ENCODE measurements around the gene DIS3L2.
"Not testable (repeated sequence)": the region's sequence is repeated elsewhere in the genome, so short reads cannot be mapped to it uniquely, and the experiment has no call there.

The DIS3L2 gene

DNA sequence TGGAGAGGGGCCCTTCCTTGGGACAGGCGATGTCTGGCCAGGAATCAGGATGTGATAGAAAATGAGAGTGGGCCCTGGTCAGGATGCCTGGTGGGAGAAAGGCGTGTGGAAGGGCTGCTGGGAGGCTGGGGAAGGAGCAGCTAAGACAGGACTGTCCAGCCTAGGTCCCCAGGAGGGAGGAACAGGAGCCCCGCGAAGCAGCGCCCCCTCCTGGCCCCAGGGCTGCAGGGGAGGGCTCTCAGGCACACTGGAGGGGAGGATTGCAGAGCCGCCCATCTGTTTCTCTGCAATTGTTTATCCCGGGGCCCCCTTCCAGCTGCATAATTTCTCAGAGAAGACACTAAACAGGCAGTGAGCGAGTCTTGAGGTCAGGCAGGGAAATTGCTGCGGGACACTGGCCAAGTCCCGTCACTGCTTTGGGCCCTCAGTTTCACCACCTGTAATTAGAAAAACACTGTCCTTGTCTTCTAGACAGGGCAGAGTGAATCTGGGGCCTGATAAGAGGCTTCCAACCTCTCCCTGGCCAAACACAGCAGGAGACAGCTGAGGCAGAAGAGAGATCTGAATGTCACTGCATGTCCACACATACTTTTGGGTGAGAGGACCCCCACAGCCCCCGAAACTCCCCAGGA, 31.4 kb upstream of the DIS3L2 start:
- no peak for DNase-seq

GRCh38 chr2:231930593-231931281, 30.8 kb upstream of the DIS3L2 start:
- no peak for DNase-seq

DNA sequence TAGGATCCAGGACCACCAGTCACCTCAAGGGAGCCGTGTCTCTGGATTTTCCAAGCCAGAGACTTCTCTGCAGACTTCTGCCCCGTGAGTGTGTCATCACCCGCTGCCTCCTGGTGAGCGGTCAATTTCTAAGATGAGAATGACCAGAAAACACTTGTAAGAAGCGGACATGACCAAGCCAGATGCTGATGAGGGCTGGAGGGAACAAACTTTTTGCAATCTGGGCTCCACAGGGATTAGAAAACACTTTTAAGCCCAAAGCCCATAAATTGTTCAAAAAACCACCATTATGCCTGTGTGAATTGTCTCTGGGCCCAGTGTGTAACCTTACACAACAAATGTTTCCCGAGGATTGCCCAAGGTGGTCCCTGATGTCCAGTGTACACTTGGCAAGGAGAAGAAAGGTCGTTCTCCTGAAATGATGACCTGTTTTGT, 30.0 kb upstream of the DIS3L2 start:
- DNase-seq = no peak

- DNase-seq = no peak
Observed at GRCh38 chr2:231932711-231932970, 28.9 kb upstream of the DIS3L2 start.

GRCh38 chr2:231932985-231933915, 28.3 kb upstream of the DIS3L2 start:
- no peak for DNase-seq

DNA sequence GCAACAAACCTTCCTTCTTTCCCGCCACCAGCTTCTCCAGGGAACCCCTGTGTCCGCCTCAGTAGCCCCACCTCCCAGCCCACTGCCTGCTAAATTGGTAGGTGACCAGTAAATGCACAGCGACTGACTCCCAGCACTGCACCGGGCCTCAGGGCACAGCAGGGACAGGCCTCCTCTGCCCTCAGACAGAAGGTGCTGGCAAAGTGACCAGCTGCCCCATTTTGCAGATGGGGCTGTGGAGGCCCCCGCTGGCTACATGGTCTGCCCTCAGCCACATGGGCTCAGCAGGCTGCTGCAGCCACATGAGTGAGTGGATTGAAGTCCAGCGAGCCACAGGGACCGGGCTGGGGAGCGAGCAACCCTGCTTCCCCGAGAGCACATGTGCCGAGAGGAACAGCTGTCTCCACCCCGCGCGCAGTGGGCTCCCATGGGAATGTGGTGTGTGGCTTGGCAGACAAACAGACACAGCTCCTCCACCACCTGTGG, 27.6 kb upstream of the DIS3L2 start:
- no peak for DNase-seq

GRCh38 chr2:231934441-231935206, 26.9 kb upstream of the DIS3L2 start:
- DNase-seq = no peak

GRCh38 chr2:231935207-231935524, 26.3 kb upstream of the DIS3L2 start:
- DNase-seq = no peak

GRCh38 chr2:231935815-231936214, 25.7 kb upstream of the DIS3L2 start:
- DNase-seq = no peak

DNA sequence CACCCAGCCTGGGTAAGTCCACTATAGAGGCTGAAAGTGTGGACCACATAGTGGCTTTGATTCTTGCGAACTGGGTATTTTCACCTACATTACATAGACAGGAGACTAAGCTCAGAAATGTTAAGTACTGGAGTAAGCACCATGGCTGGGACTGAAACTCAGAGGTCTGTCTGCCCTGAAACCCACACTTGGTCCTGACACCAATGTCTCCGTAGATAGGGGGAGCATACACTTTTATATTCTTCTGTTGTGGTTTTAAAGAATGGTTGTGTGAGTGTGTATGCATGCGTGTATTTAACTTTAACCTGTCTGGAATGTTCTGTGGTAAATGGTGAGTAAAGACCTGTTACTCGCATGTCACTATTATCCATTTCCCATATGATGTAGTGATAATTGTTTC, 25.0 kb upstream of the DIS3L2 start:
- no peak for DNase-seq

GRCh38 chr2:231937057-231937456, 24.5 kb upstream of the DIS3L2 start:
- no peak for DNase-seq

- no peak for DNase-seq
Observed at GRCh38 chr2:231939022-231939421, 22.5 kb upstream of the DIS3L2 start.

DNA sequence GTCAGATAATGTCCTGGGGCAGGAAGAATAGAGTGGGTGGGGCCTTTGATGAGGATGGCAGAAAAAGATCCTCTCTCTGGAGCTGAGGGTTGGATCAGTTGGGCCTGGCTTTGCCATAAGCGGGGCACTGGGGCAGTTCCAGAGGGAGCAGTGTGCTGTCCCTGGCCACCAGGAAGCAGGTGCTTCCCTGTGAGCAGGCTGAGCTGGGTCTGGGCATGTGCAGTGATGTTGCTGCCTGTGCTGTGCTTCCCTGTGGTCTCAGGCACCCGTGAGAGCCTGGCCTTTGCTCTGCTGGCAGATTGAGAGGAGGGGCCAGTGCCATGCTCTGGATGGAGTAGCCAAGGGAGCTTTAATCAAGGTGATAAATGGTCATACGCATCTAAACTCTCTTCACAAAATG, 20.7 kb upstream of the DIS3L2 start:
- DNase-seq = no peak

DNA sequence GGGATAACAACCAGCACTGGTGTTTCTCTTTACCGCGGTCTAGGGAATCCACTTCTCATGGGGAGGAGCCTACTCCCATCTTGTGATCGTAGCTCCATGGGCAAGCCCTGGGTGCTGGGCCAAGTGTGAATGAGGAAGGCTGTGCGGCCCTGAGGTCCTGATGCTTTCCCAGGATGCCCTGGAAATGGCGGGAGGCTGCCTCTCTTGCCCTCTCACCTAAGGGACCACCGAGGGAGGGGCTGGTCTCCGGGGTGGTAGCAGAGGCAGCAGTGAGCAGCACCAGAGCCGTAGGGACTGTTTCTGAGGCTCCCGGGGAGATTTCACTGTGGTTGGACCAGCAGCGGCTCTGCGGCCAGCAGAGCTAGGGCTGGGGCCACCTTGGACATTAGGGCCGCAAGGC, 19.8 kb upstream of the DIS3L2 start:
- no peak for DNase-seq

GRCh38 chr2:231942180-231942579, 19.3 kb upstream of the DIS3L2 start:
- no peak for DNase-seq

- DNase-seq = no peak
Observed at GRCh38 chr2:231946241-231946814, 15.2 kb upstream of the DIS3L2 start.

GRCh38 chr2:231947112-231947511, 14.4 kb upstream of the DIS3L2 start:
- DNase-seq = not testable (repeated sequence)

- no peak for DNase-seq
Observed at GRCh38 chr2:231947694-231948093, 13.8 kb upstream of the DIS3L2 start.

DNA sequence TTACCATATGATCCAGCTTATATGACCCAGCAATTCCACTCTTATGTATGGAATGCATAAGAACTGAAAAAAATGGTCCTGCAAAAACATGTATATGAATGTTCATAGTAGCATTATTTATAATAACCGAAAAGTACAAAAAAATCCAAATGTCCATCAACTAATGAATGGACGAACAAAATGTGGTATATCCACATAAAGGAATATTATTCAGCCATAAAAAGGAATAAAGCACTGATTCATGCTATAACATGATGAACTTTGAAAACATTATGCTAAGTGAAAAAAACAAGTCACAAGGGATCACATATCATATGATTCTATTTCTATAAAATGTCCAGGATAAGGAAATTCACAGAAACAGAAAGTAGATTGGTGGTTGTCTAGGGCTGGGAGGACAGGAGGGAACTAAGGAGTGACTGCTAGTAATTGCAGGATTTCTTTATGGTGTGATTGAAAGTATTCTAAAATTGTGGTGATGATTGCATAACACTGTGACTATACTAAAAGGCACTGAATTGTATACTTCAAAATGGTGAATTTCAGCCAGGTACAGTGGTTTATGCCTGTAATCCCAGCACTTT, 10.0 kb upstream of the DIS3L2 start:
- no peak for DNase-seq

GRCh38 chr2:231955758-231956472, 5.6 kb upstream of the DIS3L2 start:
- no peak for DNase-seq

- no peak for DNase-seq
Observed at GRCh38 chr2:231957913-231958763, 3.4 kb upstream of the DIS3L2 start.
